ENCODE data around the gene ALDH1A3.

Gene ALDH1A3

GRCh38 chr15:100948430-100948762 lies 68.8 kb downstream of the ALDH1A3 start (continued):
- TF ChIP-seq GLIS3 (CRISPR knock-in tag; IDR thresholded peaks at IDR 0.05): no peak
- no peak for TF ChIP-seq PPARA (CRISPR knock-in tag; IDR thresholded peaks at IDR 0.05; ENCODE audit: borderline replicate concordance)

- no peak for ATAC-seq
- no peak for TF ChIP-seq CSDC2 (CRISPR knock-in tag; IDR thresholded peaks at IDR 0.05)
- TF ChIP-seq OSR1 (CRISPR knock-in tag; IDR thresholded peaks at IDR 0.05): no peak
- TF ChIP-seq ESRRG (CRISPR knock-in tag; IDR thresholded peaks at IDR 0.05): no peak
- TF ChIP-seq SNAI2 (CRISPR knock-in tag; IDR thresholded peaks at IDR 0.05): no peak
- no peak for TF ChIP-seq ISL1 (CRISPR knock-in tag; IDR thresholded peaks at IDR 0.05)
- no peak for TF ChIP-seq ZC3H10 (CRISPR knock-in tag; IDR thresholded peaks at IDR 0.05)
- TF ChIP-seq GLIS3 (CRISPR knock-in tag; IDR thresholded peaks at IDR 0.05): no peak
- no peak for TF ChIP-seq TOX (CRISPR knock-in tag; IDR thresholded peaks at IDR 0.05; ENCODE audit: borderline replicate concordance)
Observed at GRCh38 chr15:100949691-100950090, 70.1 kb downstream of the ALDH1A3 start.

GRCh38 chr15:100951965-100952364 lies 72.3 kb downstream of the ALDH1A3 start:
- ATAC-seq: no peak

GRCh38 chr15:100952566-100952965 lies 72.9 kb downstream of the ALDH1A3 start:
- TF ChIP-seq TSHZ2 (CRISPR knock-in tag; IDR thresholded peaks at IDR 0.05) (no peak), ARNTL (CRISPR knock-in tag; IDR thresholded peaks at IDR 0.05; ENCODE audit: borderline replicate concordance, low read depth) (no peak), POU6F1 (CRISPR knock-in tag; IDR thresholded peaks at IDR 0.05; ENCODE audit: borderline replicate concordance, low read depth) (no peak), TCF4 (CRISPR knock-in tag; IDR thresholded peaks at IDR 0.05; ENCODE audit: borderline replicate concordance) (no peak), ZC3H10 (CRISPR knock-in tag; IDR thresholded peaks at IDR 0.05) (no peak), CSRNP3 (CRISPR knock-in tag; IDR thresholded peaks at IDR 0.05) (no peak), OSR1 (CRISPR knock-in tag; IDR thresholded peaks at IDR 0.05) (no peak)
- ATAC-seq: no peak

More at GRCh38 chr15:100951965-100952364, 72.3 kb downstream of the ALDH1A3 start:
- TF ChIP-seq POU6F1 (CRISPR knock-in tag; IDR thresholded peaks at IDR 0.05; ENCODE audit: borderline replicate concordance, low read depth) (no peak), CSRNP3 (CRISPR knock-in tag; IDR thresholded peaks at IDR 0.05) (no peak), ISL1 (CRISPR knock-in tag; IDR thresholded peaks at IDR 0.05) (no peak), ZNF565 (CRISPR knock-in tag; conservative IDR thresholded peaks at IDR 0.05; ENCODE audit: low read depth) (no peak), SNAI2 (CRISPR knock-in tag; IDR thresholded peaks at IDR 0.05) (no peak)

- peak; percentile 79 for ATAC-seq
- TF ChIP-seq GLIS3 (CRISPR knock-in tag; IDR thresholded peaks at IDR 0.05) (no peak), PATZ1 (CRISPR knock-in tag; IDR thresholded peaks at IDR 0.05; ENCODE audit: borderline replicate concordance) (no peak), ZFP3 (CRISPR knock-in tag; IDR thresholded peaks at IDR 0.05) (no peak), ESRRG (CRISPR knock-in tag; IDR thresholded peaks at IDR 0.05) (no peak), PPARA (CRISPR knock-in tag; IDR thresholded peaks at IDR 0.05; ENCODE audit: borderline replicate concordance) (no peak), ZFP30 (CRISPR knock-in tag; IDR thresholded peaks at IDR 0.05) (no peak), BACH2 (CRISPR knock-in tag; IDR thresholded peaks at IDR 0.05; ENCODE audit: borderline replicate concordance) (no peak), ISL1 (CRISPR knock-in tag; IDR thresholded peaks at IDR 0.05) (no peak), ZNF70 (CRISPR knock-in tag; IDR thresholded peaks at IDR 0.05) (no peak), RARB (CRISPR knock-in tag; IDR thresholded peaks at IDR 0.05) (no peak), ZNF8 (CRISPR knock-in tag; IDR thresholded peaks at IDR 0.05) (no peak), SNAI2 (CRISPR knock-in tag; IDR thresholded peaks at IDR 0.05) (no peak), OSR1 (CRISPR knock-in tag; IDR thresholded peaks at IDR 0.05) (no peak)
Observed at GRCh38 chr15:100958326-100959065, 78.9 kb downstream of the ALDH1A3 start.
